ENCODE data around the gene MC5R.

MC5R gene

GRCh38 chr18:13823707-13824395, at the start of gene MC5R:
Gene MC5R, plus strand, starts transcription at chr18:13824149. Its CDS starts 1,617 bp downstream, at chr18:13825766.
- in situ Hi-C loops (cut with MboI; ENCODE audit: low sequenced_read_pairs) = no loop called here

GRCh38 chr18:13775058-13775457, 48.9 kb upstream of the MC5R start:
- in situ Hi-C loops (cut with MboI; ENCODE audit: low sequenced_read_pairs) = no loop called here

- in situ Hi-C loops (cut with MboI; ENCODE audit: low sequenced_read_pairs) = no loop called here
Measured at GRCh38 chr18:13791181-13791580, 32.8 kb upstream of the MC5R start.

- in situ Hi-C loops (cut with MboI; ENCODE audit: low sequenced_read_pairs) = no loop called here
Measured at GRCh38 chr18:13793819-13794218, 30.1 kb upstream of the MC5R start.

- in situ Hi-C loops (cut with MboI; ENCODE audit: low sequenced_read_pairs) = no loop called here
Measured at GRCh38 chr18:13796515-13796914, 27.4 kb upstream of the MC5R start.

GRCh38 chr18:13797157-13797611, 26.8 kb upstream of the MC5R start:
- in situ Hi-C loops (cut with MboI; ENCODE audit: low sequenced_read_pairs) = no loop called here

- in situ Hi-C loops (cut with MboI; ENCODE audit: low sequenced_read_pairs) = no loop called here
Measured at GRCh38 chr18:13799396-13799795, 24.6 kb upstream of the MC5R start.

GRCh38 chr18:13800505-13801259, 23.3 kb upstream of the MC5R start:
- in situ Hi-C loops (cut with MboI; ENCODE audit: low sequenced_read_pairs) = no loop called here

- in situ Hi-C loops (cut with MboI; ENCODE audit: low sequenced_read_pairs) = no loop called here
Measured at GRCh38 chr18:13801260-13801601, 22.7 kb upstream of the MC5R start.

- in situ Hi-C loops (cut with MboI; ENCODE audit: low sequenced_read_pairs) = no loop called here
Measured at GRCh38 chr18:13804305-13804704, 19.6 kb upstream of the MC5R start.

GRCh38 chr18:13808294-13809042, 15.5 kb upstream of the MC5R start:
- in situ Hi-C loops (cut with MboI; ENCODE audit: low sequenced_read_pairs) = no loop called here

- in situ Hi-C loops (cut with MboI; ENCODE audit: low sequenced_read_pairs) = no loop called here
Measured at GRCh38 chr18:13809043-13809430, 14.9 kb upstream of the MC5R start.

- in situ Hi-C loops (cut with MboI; ENCODE audit: low sequenced_read_pairs) = no loop called here
Measured at GRCh38 chr18:13809531-13810255, 14.3 kb upstream of the MC5R start.

GRCh38 chr18:13810950-13811485, 12.9 kb upstream of the MC5R start:
- in situ Hi-C loops (cut with MboI; ENCODE audit: low sequenced_read_pairs) = no loop called here

- in situ Hi-C loops (cut with MboI; ENCODE audit: low sequenced_read_pairs) = no loop called here
Measured at GRCh38 chr18:13811993-13812392, 12.0 kb upstream of the MC5R start.

- in situ Hi-C loops (cut with MboI; ENCODE audit: low sequenced_read_pairs) = no loop called here
Measured at GRCh38 chr18:13813271-13813849, 10.6 kb upstream of the MC5R start.

- in situ Hi-C loops (cut with MboI; ENCODE audit: low sequenced_read_pairs) = no loop called here
Measured at GRCh38 chr18:13826209-13826608, 2.3 kb downstream of the MC5R start.

GRCh38 chr18:13831864-13832508, 8.0 kb downstream of the MC5R start:
- in situ Hi-C loops (cut with MboI; ENCODE audit: low sequenced_read_pairs) = no loop called here

GRCh38 chr18:13834496-13835015, 10.6 kb downstream of the MC5R start:
- in situ Hi-C loops (cut with MboI; ENCODE audit: low sequenced_read_pairs) = no loop called here

- in situ Hi-C loops (cut with MboI; ENCODE audit: low sequenced_read_pairs) = no loop called here
Measured at GRCh38 chr18:13835202-13835601, 11.3 kb downstream of the MC5R start.

All from hTERT RPE-1 (cell line).